ENCODE results near the gene HSPB6. TPM values are rescaled to one million over a fixed set of nuclear protein-coding genes. Genes with fewer than 3 reads are reported as not detected.

HSPB6 gene
- total RNA-seq, 1 donor: 297 TPM

DNA sequence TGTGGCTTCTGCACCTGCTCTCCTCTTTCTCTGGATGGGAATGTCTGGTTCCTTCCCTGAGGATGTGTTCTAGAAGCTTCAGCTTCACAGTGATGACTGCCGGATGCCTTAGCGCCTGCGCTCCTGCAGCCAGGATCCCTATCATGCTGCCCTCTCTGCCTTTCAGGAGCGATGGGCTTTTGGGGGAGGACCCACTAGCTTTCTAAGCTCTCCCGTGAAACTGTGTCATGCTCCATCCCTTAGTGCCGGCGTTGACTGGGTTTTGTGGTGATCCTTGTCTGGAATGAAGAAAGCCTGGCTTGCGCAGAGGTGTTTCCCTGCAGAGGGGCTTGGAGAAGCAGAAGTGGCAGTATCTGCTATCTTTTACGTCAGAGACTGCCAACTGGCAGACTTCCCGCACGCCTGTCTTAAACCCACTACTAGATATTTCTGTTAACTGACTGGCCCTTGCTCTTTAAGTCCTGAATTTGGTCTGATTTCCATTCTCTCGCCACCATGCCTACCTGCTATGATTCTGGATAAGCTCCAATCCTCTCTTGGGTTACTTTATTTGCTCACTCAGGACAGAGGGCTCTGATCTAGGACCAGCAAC is 42.8 kb downstream of the HSPB6 start:
- no peak overlapping the region for H3K4me3 ChIP-seq (ENCODE audit: low read depth, low read length)
- TF ChIP-seq, protein P1, sequence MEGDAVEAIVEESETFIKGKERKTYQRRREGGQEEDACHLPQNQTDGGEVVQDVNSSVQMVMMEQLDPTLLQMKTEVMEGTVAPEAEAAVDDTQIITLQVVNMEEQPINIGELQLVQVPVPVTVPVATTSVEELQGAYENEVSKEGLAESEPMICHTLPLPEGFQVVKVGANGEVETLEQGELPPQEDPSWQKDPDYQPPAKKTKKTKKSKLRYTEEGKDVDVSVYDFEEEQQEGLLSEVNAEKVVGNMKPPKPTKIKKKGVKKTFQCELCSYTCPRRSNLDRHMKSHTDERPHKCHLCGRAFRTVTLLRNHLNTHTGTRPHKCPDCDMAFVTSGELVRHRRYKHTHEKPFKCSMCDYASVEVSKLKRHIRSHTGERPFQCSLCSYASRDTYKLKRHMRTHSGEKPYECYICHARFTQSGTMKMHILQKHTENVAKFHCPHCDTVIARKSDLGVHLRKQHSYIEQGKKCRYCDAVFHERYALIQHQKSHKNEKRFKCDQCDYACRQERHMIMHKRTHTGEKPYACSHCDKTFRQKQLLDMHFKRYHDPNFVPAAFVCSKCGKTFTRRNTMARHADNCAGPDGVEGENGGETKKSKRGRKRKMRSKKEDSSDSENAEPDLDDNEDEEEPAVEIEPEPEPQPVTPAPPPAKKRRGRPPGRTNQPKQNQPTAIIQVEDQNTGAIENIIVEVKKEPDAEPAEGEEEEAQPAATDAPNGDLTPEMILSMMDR (IDR thresholded peaks at IDR 0.05; ENCODE audit: insufficient read depth, low read length): no peak
- DNase-seq (ENCODE audit: low read depth): no peak

DNA sequence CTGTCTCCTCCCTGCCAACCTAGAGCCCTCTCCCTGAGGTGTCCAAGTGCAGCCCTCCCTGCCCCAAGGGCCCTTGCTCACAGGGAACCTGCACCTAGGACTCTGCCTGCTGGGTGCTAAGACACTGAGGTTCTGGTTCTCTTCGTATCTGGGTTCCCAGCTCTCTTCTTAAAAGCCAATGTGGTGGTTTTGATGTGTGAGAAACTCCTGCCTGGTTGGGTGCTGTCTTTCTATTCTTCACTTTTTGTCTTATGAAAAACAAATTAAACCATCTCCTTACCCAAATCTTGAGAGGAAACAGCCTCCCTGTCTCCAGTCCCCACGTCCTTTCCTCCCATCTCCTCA is 43.4 kb downstream of the HSPB6 start:
- TF ChIP-seq, protein P1 (IDR thresholded peaks at IDR 0.05; ENCODE audit: insufficient read depth, low read length): no peak
- DNase-seq (ENCODE audit: low read depth): no peak
- no peak overlapping the region for H3K4me3 ChIP-seq (ENCODE audit: low read depth, low read length)

DNA sequence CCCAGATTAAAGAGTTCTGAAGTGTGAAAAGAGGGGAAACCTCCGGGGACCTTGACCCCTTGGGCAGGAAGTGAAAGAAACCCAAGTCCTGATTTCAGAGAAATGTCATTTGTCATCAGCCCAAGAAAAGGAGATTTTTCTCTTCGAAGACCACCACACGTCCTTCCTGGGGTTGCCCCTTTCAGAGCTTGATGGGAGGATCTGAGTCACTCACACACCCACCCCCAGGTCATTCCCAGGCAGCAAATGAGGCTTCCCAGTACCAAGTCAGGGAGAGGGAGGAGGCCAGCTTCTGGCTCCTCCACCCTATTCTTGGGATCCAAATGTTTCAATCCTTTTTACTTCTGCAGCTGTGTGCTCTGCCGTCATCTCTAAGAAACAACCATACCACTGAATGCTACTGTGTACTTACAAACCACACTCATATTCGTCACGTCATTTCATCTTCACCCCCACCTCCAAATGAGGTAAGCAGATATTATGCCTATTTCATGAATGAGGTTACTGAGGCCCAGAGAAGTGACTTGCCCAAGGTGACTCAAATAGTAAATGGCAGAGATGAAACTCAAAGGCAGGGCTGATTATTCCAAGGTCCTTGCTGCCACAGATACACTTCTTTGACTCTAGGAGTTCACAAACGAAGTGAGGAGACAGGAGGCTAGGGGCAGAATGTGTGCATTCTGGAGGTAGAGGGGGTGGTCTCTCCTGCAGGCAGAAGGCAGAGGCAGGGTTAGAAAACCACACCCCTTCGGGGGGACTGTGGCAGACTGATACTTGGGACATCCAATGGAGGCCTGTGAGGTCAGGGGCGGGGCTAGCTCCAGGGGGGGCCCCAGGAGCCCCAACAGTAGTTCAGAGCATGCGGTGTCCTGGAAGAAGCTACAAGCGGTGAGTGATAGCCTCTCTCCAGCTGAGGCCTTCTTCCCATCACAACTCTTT is 44.0 kb downstream of the HSPB6 start:
- no peak for DNase-seq (ENCODE audit: low read depth)
- no peak overlapping the region for H3K4me3 ChIP-seq (ENCODE audit: low read depth, low read length)
- TF ChIP-seq, protein P1 (IDR thresholded peaks at IDR 0.05; ENCODE audit: insufficient read depth, low read length): no peak

DNA sequence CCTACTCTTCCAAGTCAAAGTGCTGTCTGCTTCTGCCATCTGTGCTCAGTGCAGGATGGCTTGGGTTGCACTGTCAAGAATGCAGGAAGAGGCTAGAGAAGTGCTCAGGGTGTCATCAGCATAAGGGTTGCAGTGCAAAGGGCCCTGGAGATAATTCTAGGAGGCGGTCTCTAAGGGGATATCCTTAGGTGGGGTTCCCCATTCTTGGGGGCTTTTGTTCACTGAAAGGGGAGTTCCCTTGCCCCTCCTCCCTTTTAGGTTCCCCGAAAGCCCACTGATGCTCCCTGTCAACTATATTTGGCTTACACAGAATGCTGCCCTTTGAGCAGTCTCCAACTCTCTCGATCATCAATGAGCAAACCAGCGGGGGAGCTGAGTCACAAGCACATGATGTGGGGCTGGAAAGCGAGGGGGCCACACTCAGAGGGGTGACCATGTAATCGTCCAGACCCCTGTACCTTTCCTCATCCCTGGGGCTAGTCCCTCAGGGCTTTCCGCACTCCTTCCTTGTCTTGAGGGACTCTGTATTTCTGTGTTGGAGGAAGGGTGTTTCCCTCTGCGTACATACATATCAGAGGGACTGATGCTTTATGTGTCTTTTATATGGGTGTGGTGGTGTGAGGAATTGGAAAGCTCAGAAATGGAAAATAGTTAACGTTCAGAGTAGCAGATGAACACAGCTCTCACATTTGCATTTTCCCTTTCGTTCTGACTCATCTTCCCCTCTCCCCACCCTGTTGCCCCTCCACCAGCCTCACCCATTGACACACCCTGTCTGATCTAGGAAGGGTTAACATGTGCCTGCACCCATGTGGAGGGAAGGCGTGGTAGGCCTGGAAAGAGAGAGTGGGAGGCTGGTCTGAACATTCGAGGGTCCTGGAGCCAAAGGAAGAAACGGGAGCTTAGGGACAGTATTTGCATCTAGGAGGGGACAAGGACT is 45.8 kb downstream of the HSPB6 start:
- H3K4me3 ChIP-seq (ENCODE audit: low read depth, low read length): no peak overlapping the region
- no peak for DNase-seq (ENCODE audit: low read depth)
- TF ChIP-seq, protein P1 (IDR thresholded peaks at IDR 0.05; ENCODE audit: insufficient read depth, low read length): no peak

DNA sequence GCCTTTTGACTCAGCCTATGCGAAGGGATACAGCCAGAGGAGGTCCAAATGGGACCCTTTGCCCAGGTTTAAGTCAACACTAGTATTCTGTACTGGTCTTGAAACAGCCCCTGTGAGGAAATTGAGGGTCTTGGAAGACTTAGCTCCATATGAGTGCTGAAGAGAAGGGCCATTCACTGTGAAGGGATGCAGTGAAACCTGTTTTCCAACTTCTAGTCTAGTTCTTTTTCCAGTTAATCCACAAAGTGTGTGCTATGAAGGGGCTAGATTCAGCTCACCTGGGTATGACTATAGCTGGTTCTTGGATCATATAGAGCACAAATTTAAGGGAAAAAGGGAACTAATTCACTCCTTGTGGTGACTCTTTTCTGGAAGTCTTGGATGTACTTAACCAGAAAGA is 48.4 kb downstream of the HSPB6 start:
- TF ChIP-seq, protein P1 (IDR thresholded peaks at IDR 0.05; ENCODE audit: insufficient read depth, low read length): no peak
- no peak for DNase-seq (ENCODE audit: low read depth)
- no peak overlapping the region for H3K4me3 ChIP-seq (ENCODE audit: low read depth, low read length)

Other genes starting within 250 kb of the HSPB6 start
- gene DMKN, start 243.4 kb downstream of the HSPB6 start, total RNA-seq (ENCODE audit: low replicate concordance): 11.4 and 63.0 TPM in 2 replicates
- 4.1 and 13.2 TPM in 2 replicates for gene SBSN, start 228.7 kb downstream of the HSPB6 start, total RNA-seq (ENCODE audit: low replicate concordance)
- not detected in 2 replicates for gene GAPDHS, start 223.6 kb downstream of the HSPB6 start, total RNA-seq (ENCODE audit: low replicate concordance)
- gene TMEM147, start 211.4 kb downstream of the HSPB6 start, total RNA-seq (ENCODE audit: low replicate concordance): 25.0 and 63.7 TPM in 2 replicates
- not detected in 2 replicates for gene ATP4A, start 193.4 kb downstream of the HSPB6 start, total RNA-seq (ENCODE audit: low replicate concordance)
- gene PMIS2, start 170.9 kb downstream of the HSPB6 start, total RNA-seq (ENCODE audit: low replicate concordance): not detected in 2 replicates
- 5.7 and 9.9 TPM in 2 replicates for gene HAUS5, start 144.3 kb downstream of the HSPB6 start, total RNA-seq (ENCODE audit: low replicate concordance)
- 43.0 and 65.2 TPM in 2 replicates for gene RBM42, start 128.0 kb downstream of the HSPB6 start, total RNA-seq (ENCODE audit: low replicate concordance)
- 0.81 and 1.6 TPM in 2 replicates for gene ETV2, start 115.3 kb downstream of the HSPB6 start, total RNA-seq (ENCODE audit: low replicate concordance)
- 104 and 327 TPM in 2 replicates for gene COX6B1, start 108.7 kb downstream of the HSPB6 start, total RNA-seq (ENCODE audit: low replicate concordance)
- gene UPK1A, start 90.5 kb downstream of the HSPB6 start, total RNA-seq (ENCODE audit: low replicate concordance): not detected in 2 replicates
- not detected in 2 replicates for gene ZBTB32, start 52.5 kb downstream of the HSPB6 start, total RNA-seq (ENCODE audit: low replicate concordance)
- gene KMT2B, start 39.0 kb downstream of the HSPB6 start, total RNA-seq (ENCODE audit: low replicate concordance): 6.8 and 14.9 TPM in 2 replicates
- gene IGFLR1, start 14.6 kb downstream of the HSPB6 start, total RNA-seq (ENCODE audit: low replicate concordance): 1.3 and 1.9 TPM in 2 replicates
- 5.8 and 7.1 TPM in 2 replicates for gene U2AF1L4, start 11.6 kb downstream of the HSPB6 start, total RNA-seq (ENCODE audit: low replicate concordance)
- gene PSENEN, start 11.4 kb downstream of the HSPB6 start, total RNA-seq (ENCODE audit: low replicate concordance): 14.7 and 19.5 TPM in 2 replicates
- 5.4 and 15.3 TPM in 2 replicates for gene LIN37, start 8.5 kb downstream of the HSPB6 start, total RNA-seq (ENCODE audit: low replicate concordance)
- 4.5 and 10.8 TPM in 2 replicates for gene PROSER3, start 1.1 kb upstream of the HSPB6 start, total RNA-seq (ENCODE audit: low replicate concordance)
- 5.3 and 7.4 TPM in 2 replicates for gene ARHGAP33, start 18.5 kb upstream of the HSPB6 start, total RNA-seq (ENCODE audit: low replicate concordance)
- not detected in 2 replicates for gene PRODH2, start 55.8 kb upstream of the HSPB6 start, total RNA-seq (ENCODE audit: low replicate concordance)
- gene NPHS1, start 95.5 kb upstream of the HSPB6 start, total RNA-seq (ENCODE audit: low replicate concordance): not detected in 2 replicates
- gene KIRREL2, start 99.9 kb upstream of the HSPB6 start, total RNA-seq (ENCODE audit: low replicate concordance): 0.25 TPM in 1 of 2 replicates, not detected in the other
- 4.1 and 8.6 TPM in 2 replicates for gene APLP1, start 111.5 kb upstream of the HSPB6 start, total RNA-seq (ENCODE audit: low replicate concordance)
- 2.5 and 3.7 TPM in 2 replicates for gene NFKBID, start 143.5 kb upstream of the HSPB6 start, total RNA-seq (ENCODE audit: low replicate concordance)
- gene HCST, start 145.5 kb upstream of the HSPB6 start, total RNA-seq (ENCODE audit: low replicate concordance): 0.81 and 2.7 TPM in 2 replicates
- gene TYROBP, start 151.3 kb upstream of the HSPB6 start, total RNA-seq (ENCODE audit: low replicate concordance): not detected in 2 replicates
- gene LRFN3, start 179.3 kb upstream of the HSPB6 start, total RNA-seq (ENCODE audit: low replicate concordance): 5.9 and 9.3 TPM in 2 replicates
- gene SDHAF1, start 238.2 kb upstream of the HSPB6 start, total RNA-seq (ENCODE audit: low replicate concordance): 12.7 and 38.7 TPM in 2 replicates